SK-N-SH (cell line): ENCODE results near the gene ADRM1.

ENCODE experiments used
- CHD2 ChIP-seq: fragments of 150-350 bp; IDR thresholded peaks from 2 replicates; pipeline ENCODE4 v1.6.1; 2018; ENCODE audit warnings: low read length; ENCODE audit not compliant: partially characterized antibody
- ELF1 ChIP-seq: IDR thresholded peaks from 2 replicates; pipeline ENCODE4 v1.4.0; 2012
- EP300 ChIP-seq, 2 experiments: IDR thresholded peaks; 2 replicates each; pipeline versions ENCODE4 v1.4.0 to v1.6.1; 2012; ENCODE audit warnings: borderline replicate concordance in 1 of 2, low read depth in 1 of 2, low read length in 1 of 2
- PBX3 ChIP-seq: IDR thresholded peaks from 2 replicates; pipeline ENCODE4; 2012
- RAD21 ChIP-seq: IDR thresholded peaks from 2 replicates; pipeline ENCODE4 v1.6.1; 2012; ENCODE audit warnings: mild to moderate bottlenecking, low read length
- SIN3A ChIP-seq: IDR thresholded peaks from 2 replicates; pipeline ENCODE4 v1.6.1; 2012; ENCODE audit warnings: low read depth, mild to moderate bottlenecking, low read length, moderate library complexity, borderline replicate concordance
- TF ChIP-seq, protein P1 (sequence below): fragments of 200-600 bp; sonication (generic); IDR thresholded peaks from 2 replicates; pipeline ENCODE4 v1.6.1; 2017; ENCODE audit warnings: antibody characterized with exemption, mild to moderate bottlenecking, moderate library complexity
- TF ChIP-seq, protein P2 (sequence below): IDR thresholded peaks from 2 replicates; pipeline ENCODE4 v1.4.0; 2012; ENCODE audit warnings: low read depth, borderline replicate concordance

- TF ChIP-seq EP300 (IDR thresholded peaks at IDR 0.05; ENCODE audit: borderline replicate concordance in 1 of 2, low read depth in 1 of 2, low read length in 1 of 2) (no peak), SIN3A (no peak), RAD21 (no peak), ELF1 (no peak), CHD2 (no peak), PBX3 (no peak)
- TF ChIP-seq, protein P1, sequence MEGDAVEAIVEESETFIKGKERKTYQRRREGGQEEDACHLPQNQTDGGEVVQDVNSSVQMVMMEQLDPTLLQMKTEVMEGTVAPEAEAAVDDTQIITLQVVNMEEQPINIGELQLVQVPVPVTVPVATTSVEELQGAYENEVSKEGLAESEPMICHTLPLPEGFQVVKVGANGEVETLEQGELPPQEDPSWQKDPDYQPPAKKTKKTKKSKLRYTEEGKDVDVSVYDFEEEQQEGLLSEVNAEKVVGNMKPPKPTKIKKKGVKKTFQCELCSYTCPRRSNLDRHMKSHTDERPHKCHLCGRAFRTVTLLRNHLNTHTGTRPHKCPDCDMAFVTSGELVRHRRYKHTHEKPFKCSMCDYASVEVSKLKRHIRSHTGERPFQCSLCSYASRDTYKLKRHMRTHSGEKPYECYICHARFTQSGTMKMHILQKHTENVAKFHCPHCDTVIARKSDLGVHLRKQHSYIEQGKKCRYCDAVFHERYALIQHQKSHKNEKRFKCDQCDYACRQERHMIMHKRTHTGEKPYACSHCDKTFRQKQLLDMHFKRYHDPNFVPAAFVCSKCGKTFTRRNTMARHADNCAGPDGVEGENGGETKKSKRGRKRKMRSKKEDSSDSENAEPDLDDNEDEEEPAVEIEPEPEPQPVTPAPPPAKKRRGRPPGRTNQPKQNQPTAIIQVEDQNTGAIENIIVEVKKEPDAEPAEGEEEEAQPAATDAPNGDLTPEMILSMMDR: no peak
- TF ChIP-seq, protein P2, sequence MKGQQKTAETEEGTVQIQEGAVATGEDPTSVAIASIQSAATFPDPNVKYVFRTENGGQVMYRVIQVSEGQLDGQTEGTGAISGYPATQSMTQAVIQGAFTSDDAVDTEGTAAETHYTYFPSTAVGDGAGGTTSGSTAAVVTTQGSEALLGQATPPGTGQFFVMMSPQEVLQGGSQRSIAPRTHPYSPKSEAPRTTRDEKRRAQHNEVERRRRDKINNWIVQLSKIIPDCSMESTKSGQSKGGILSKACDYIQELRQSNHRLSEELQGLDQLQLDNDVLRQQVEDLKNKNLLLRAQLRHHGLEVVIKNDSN: no peak
These were observed 34.2 kb downstream of the ADRM1 start for GRCh38 chr20:62336775-62337557.
